Limb (tissue), 2 donors: ENCODE measurements around the gene INHA.

Experiments
- DNase-seq, 2 donors: peaks; one replicate each; pipeline ENCODE4 v3.0.0-alpha.2; 2016; ENCODE audit errors: extremely low spot score in 2 of 2

INHA gene

GRCh38 chr2:219611306-219611705, 39.2 kb downstream of the INHA start:
- no peak for DNase-seq

GRCh38 chr2:219611866-219612576, 39.9 kb downstream of the INHA start:
- no peak for DNase-seq

- no peak for DNase-seq
Observed at GRCh38 chr2:219612577-219613286, 40.6 kb downstream of the INHA start.

GRCh38 chr2:219613461-219614070, 41.5 kb downstream of the INHA start:
- DNase-seq, result no peak

GRCh38 chr2:219614076-219614860, 42.2 kb downstream of the INHA start:
- DNase-seq, result no peak

- DNase-seq, result no peak
Observed at GRCh38 chr2:219615036-219615435, 42.9 kb downstream of the INHA start.

- DNase-seq, result no peak
Observed at GRCh38 chr2:219615894-219616293, 43.8 kb downstream of the INHA start.

GRCh38 chr2:219616550-219616949, 44.4 kb downstream of the INHA start:
- no peak for DNase-seq

- DNase-seq, result no peak
Observed at GRCh38 chr2:219618733-219619122, 46.6 kb downstream of the INHA start.

GRCh38 chr2:219619235-219619634, 47.1 kb downstream of the INHA start:
- peak in 1 of 2 donors; percentile 26 for DNase-seq

- DNase-seq, result no peak
Observed at GRCh38 chr2:219620546-219620945, 48.4 kb downstream of the INHA start.

- DNase-seq, result no peak
Observed at GRCh38 chr2:219621935-219622334, 49.8 kb downstream of the INHA start.

- no peak for DNase-seq
Observed at GRCh38 chr2:219622472-219622871, 50.4 kb downstream of the INHA start.

GRCh38 chr2:219624565-219624964, 52.5 kb downstream of the INHA start:
- DNase-seq, result no peak

GRCh38 chr2:219625179-219625578, 53.1 kb downstream of the INHA start:
- DNase-seq, result no peak
